Stimulated activated effector memory CD8-positive, alpha-beta T cell treated with anti-CD3 and anti-CD28 coated beads, Interleukin-12 subunit alpha, Interleukin-12 subunit beta, amount 100 ng/mL, for 72 hours (primary cell): Measurements from ENCODE around the gene BOLA1.
"Not testable (repeated sequence)": the region's sequence is repeated elsewhere in the genome, so short reads cannot be mapped to it uniquely, and the experiment has no call there.

Source experiments
- ATAC-seq: fragments of 150-1000 bp; cut with Tn5 transposase; 2 replicates; pipeline ENCODE4 v1.10.0; 2021
- DNase-seq, 2 donors: peaks; one replicate each; pipeline ENCODE4 v3.0.0; 2021 to 2022; ENCODE audit warnings: low spot score in 2 of 2
- H3K27ac Mint-ChIP-seq: one replicate; pipeline ENCODE4 v1.8.0; 2022; ENCODE audit warnings: mild to moderate bottlenecking, mixed read lengths
- H3K36me3 Mint-ChIP-seq: one replicate; pipeline ENCODE4 v1.8.0; 2022; ENCODE audit warnings: mild to moderate bottlenecking, mixed read lengths
- H3K4me1 Mint-ChIP-seq: one replicate; pipeline ENCODE4 v1.8.0; 2022; ENCODE audit warnings: mixed read lengths
- H3K4me3 Mint-ChIP-seq: one replicate; pipeline ENCODE4 v1.8.0; 2022; ENCODE audit warnings: mild to moderate bottlenecking, mixed read lengths
- H3K9me3 Mint-ChIP-seq: one replicate; pipeline ENCODE4 v1.8.0; 2022; ENCODE audit warnings: mixed read lengths

BOLA1 gene

GRCh38 chr1:149884433-149885338 is 14.7 kb upstream of the BOLA1 start:
- DNase-seq, result peak in 1 of 2 donors; percentile 58

GRCh38 chr1:149885339-149886120 is 13.8 kb upstream of the BOLA1 start:
- no peak overlapping the region for H3K4me3 Mint-ChIP-seq
- ATAC-seq, result peak; percentile 27
- H3K4me1 Mint-ChIP-seq, result peaks cover 6% of the 10 kb centered on the region
- H3K9me3 Mint-ChIP-seq, result no peaks in the 10 kb centered on the region
- no peaks in the 10 kb centered on the region for H3K36me3 Mint-ChIP-seq
- H3K27ac Mint-ChIP-seq, result no peak overlapping the region
- peak; percentile 49 to 88 for DNase-seq

More at GRCh38 chr1:149884433-149885338, 14.7 kb upstream of the BOLA1 start:
- Mint-ChIP-seq H3K27ac (no peak overlapping the region), H3K4me3 (no peak overlapping the region), H3K36me3 (no peaks in the 10 kb centered on the region), H3K9me3 (no peaks in the 10 kb centered on the region), H3K4me1 (peaks cover 8% of the 10 kb centered on the region)
- ATAC-seq, result no peak

- H3K4me3 Mint-ChIP-seq, H3K36me3 Mint-ChIP-seq, DNase-seq, ATAC-seq, H3K27ac Mint-ChIP-seq, H3K4me1 Mint-ChIP-seq, H3K9me3 Mint-ChIP-seq: not testable (repeated sequence)
Observed at GRCh38 chr1:149886121-149886395, 13.3 kb upstream of the BOLA1 start.

GRCh38 chr1:149886396-149887195 is 12.8 kb upstream of the BOLA1 start:
- Mint-ChIP-seq H3K27ac (no peak overlapping the region), H3K36me3 (no peaks in the 10 kb centered on the region), H3K4me3 (no peak overlapping the region), H3K9me3 (no peaks in the 10 kb centered on the region), H3K4me1 (peaks cover 6% of the 10 kb centered on the region)
- ATAC-seq (peak; percentile 78), DNase-seq (peak; percentile 76 to 97)

GRCh38 chr1:149887196-149887455 is 12.2 kb upstream of the BOLA1 start:
- H3K36me3 Mint-ChIP-seq, ATAC-seq, H3K4me1 Mint-ChIP-seq, H3K9me3 Mint-ChIP-seq, H3K27ac Mint-ChIP-seq, H3K4me3 Mint-ChIP-seq: not testable (repeated sequence)
- peak in 1 of 2 donors; percentile 3 for DNase-seq

GRCh38 chr1:149887456-149888246 is 11.7 kb upstream of the BOLA1 start:
- Mint-ChIP-seq H3K4me1 (no peaks in the 10 kb centered on the region), H3K9me3 (no peaks in the 10 kb centered on the region), H3K4me3 (no peak overlapping the region), H3K36me3 (no peaks in the 10 kb centered on the region), H3K27ac (no peak overlapping the region)
- peak; percentile 61 to 92 for DNase-seq
- ATAC-seq, result peak; percentile 74

GRCh38 chr1:149888247-149888998 is 10.9 kb upstream of the BOLA1 start:
- H3K4me3 Mint-ChIP-seq, result no peak overlapping the region
- no peaks in the 10 kb centered on the region for H3K9me3 Mint-ChIP-seq
- no peak overlapping the region for H3K27ac Mint-ChIP-seq
- no peaks in the 10 kb centered on the region for H3K4me1 Mint-ChIP-seq
- no peaks in the 10 kb centered on the region for H3K36me3 Mint-ChIP-seq
- peak; percentile 47 to 88 for DNase-seq
- peak; percentile 45 for ATAC-seq

- ATAC-seq (no peak), DNase-seq (no peak)
- H3K36me3 Mint-ChIP-seq, result no peaks in the 10 kb centered on the region
- H3K4me3 Mint-ChIP-seq, result no peak overlapping the region
- H3K9me3 Mint-ChIP-seq, result no peaks in the 10 kb centered on the region
- no peak overlapping the region for H3K27ac Mint-ChIP-seq
- no peaks in the 10 kb centered on the region for H3K4me1 Mint-ChIP-seq
Observed at GRCh38 chr1:149888999-149889289, 10.4 kb upstream of the BOLA1 start.

- Mint-ChIP-seq H3K4me1 (peaks cover 22% of the 10 kb centered on the region), H3K36me3 (no peaks in the 10 kb centered on the region), H3K9me3 (no peaks in the 10 kb centered on the region), H3K4me3 (no peak overlapping the region), H3K27ac (no peak overlapping the region)
- no peak for DNase-seq
- ATAC-seq, result no peak
Observed at GRCh38 chr1:149896575-149896974, 2.8 kb upstream of the BOLA1 start.

- H3K4me3 Mint-ChIP-seq, result no peak overlapping the region
- peak overlapping the region; percentile 46 for H3K27ac Mint-ChIP-seq
- DNase-seq (no peak), ATAC-seq (no peak)
- peaks cover 21% of the 10 kb centered on the region for H3K4me1 Mint-ChIP-seq
- no peaks in the 10 kb centered on the region for H3K9me3 Mint-ChIP-seq
- peaks cover 10% of the 10 kb centered on the region for H3K36me3 Mint-ChIP-seq
Observed at GRCh38 chr1:149903836-149904491, 4.6 kb downstream of the BOLA1 start.

- Mint-ChIP-seq H3K9me3 (no peaks in the 10 kb centered on the region), H3K36me3 (peaks cover 13% of the 10 kb centered on the region), H3K4me1 (peaks cover 3% of the 10 kb centered on the region), H3K27ac (no peak overlapping the region), H3K4me3 (no peak overlapping the region)
- DNase-seq (no peak), ATAC-seq (no peak)
Observed at GRCh38 chr1:149906570-149907075, 7.3 kb downstream of the BOLA1 start.

- no peaks in the 10 kb centered on the region for H3K9me3 Mint-ChIP-seq
- no peak overlapping the region for H3K4me3 Mint-ChIP-seq
- DNase-seq, result no peak
- no peak for ATAC-seq
- H3K27ac Mint-ChIP-seq, result peak overlapping the region; percentile 60
- H3K36me3 Mint-ChIP-seq, result no peaks in the 10 kb centered on the region
- H3K4me1 Mint-ChIP-seq, result peaks cover 31% of the 10 kb centered on the region
Observed at GRCh38 chr1:149914545-149914944, 15.2 kb downstream of the BOLA1 start.

- Mint-ChIP-seq H3K4me1 (peaks cover 31% of the 10 kb centered on the region), H3K4me3 (peak overlapping the region; percentile 72), H3K9me3 (no peaks in the 10 kb centered on the region), H3K36me3 (no peaks in the 10 kb centered on the region), H3K27ac (peak overlapping the region; percentile 73)
- ATAC-seq (no peak), DNase-seq (no peak)
Observed at GRCh38 chr1:149915429-149916192, 16.2 kb downstream of the BOLA1 start.
